Measurements from ENCODE around the gene IDE. TPM values are rescaled to one million over a fixed set of nuclear protein-coding genes. Genes with fewer than 3 reads are reported as not detected.
A peak's percentile ranks its signal among the peaks of the same experiment; 100 is the strongest.
"Not testable (repeated sequence)": the region's sequence is repeated elsewhere in the genome, so short reads cannot be mapped to it uniquely, and the experiment has no call there.

The IDE gene
- total RNA-seq, 1 donor from 2014 or later: 41.6 TPM

GRCh38 chr10:92572362-92573090 lies 1.4 kb downstream of the IDE start:
- no peak for DNase-seq (ENCODE audit: low spot score)
- TF ChIP-seq CTCF (IDR thresholded peaks at IDR 0.05; ENCODE audit: unreplicated experiment): no peak

GRCh38 chr10:92571649-92572048 lies 2.2 kb downstream of the IDE start:
- no peak overlapping the region for H3K4me3 Mint-ChIP-seq (ENCODE audit: unreplicated experiment)
- TF ChIP-seq CTCF (IDR thresholded peaks at IDR 0.05; ENCODE audit: unreplicated experiment): no peak
- H3K27ac Mint-ChIP-seq (ENCODE audit: unreplicated experiment): no peak overlapping the region
- peaks cover 4% of the 10 kb centered on the region for H3K27me3 Mint-ChIP-seq (ENCODE audit: unreplicated experiment)
- peaks cover 4% of the 10 kb centered on the region for H3K36me3 Mint-ChIP-seq (ENCODE audit: low read depth, unreplicated experiment)
- DNase-seq (ENCODE audit: low spot score): no peak
- H3K9me3 Mint-ChIP-seq (ENCODE audit: unreplicated experiment): no peaks in the 10 kb centered on the region
- H3K4me1 Mint-ChIP-seq (ENCODE audit: unreplicated experiment): peaks cover 18% of the 10 kb centered on the region

More at GRCh38 chr10:92572362-92573090, 1.4 kb downstream of the IDE start:
- no peaks in the 10 kb centered on the region for H3K36me3 Mint-ChIP-seq (ENCODE audit: low read depth, unreplicated experiment)
- H3K27me3 Mint-ChIP-seq (ENCODE audit: unreplicated experiment): peaks cover 4% of the 10 kb centered on the region
- peak overlapping the region; percentile 16 for H3K27ac Mint-ChIP-seq (ENCODE audit: unreplicated experiment)
- peaks cover 18% of the 10 kb centered on the region for H3K4me1 Mint-ChIP-seq (ENCODE audit: unreplicated experiment)
- H3K9me3 Mint-ChIP-seq (ENCODE audit: unreplicated experiment): no peaks in the 10 kb centered on the region
- H3K4me3 Mint-ChIP-seq (ENCODE audit: unreplicated experiment): peak overlapping the region; percentile 85

- not testable (repeated sequence) for DNase-seq (ENCODE audit: low spot score); H3K4me3 Mint-ChIP-seq (ENCODE audit: unreplicated experiment); H3K9me3 Mint-ChIP-seq (ENCODE audit: unreplicated experiment); H3K27ac Mint-ChIP-seq (ENCODE audit: unreplicated experiment); H3K27me3 Mint-ChIP-seq (ENCODE audit: unreplicated experiment); H3K36me3 Mint-ChIP-seq (ENCODE audit: low read depth, unreplicated experiment)
- peaks cover 12% of the 10 kb centered on the region for H3K4me1 Mint-ChIP-seq (ENCODE audit: unreplicated experiment)
These were observed 4.2 kb downstream of the IDE start for GRCh38 chr10:92569663-92570062.

GRCh38 chr10:92569071-92569470 lies 4.8 kb downstream of the IDE start:
- Mint-ChIP-seq H3K4me1 (ENCODE audit: unreplicated experiment) (peaks cover 13% of the 10 kb centered on the region), H3K36me3 (ENCODE audit: low read depth, unreplicated experiment) (peaks cover 11% of the 10 kb centered on the region), H3K27ac (ENCODE audit: unreplicated experiment) (no peak overlapping the region), H3K9me3 (ENCODE audit: unreplicated experiment) (no peaks in the 10 kb centered on the region), H3K4me3 (ENCODE audit: unreplicated experiment) (no peak overlapping the region), H3K27me3 (ENCODE audit: unreplicated experiment) (peaks cover 4% of the 10 kb centered on the region)
- DNase-seq (ENCODE audit: low spot score): no peak
- no peak for TF ChIP-seq CTCF (IDR thresholded peaks at IDR 0.05; ENCODE audit: unreplicated experiment)

GRCh38 chr10:92567952-92568600 lies 5.8 kb downstream of the IDE start:
- peaks cover 15% of the 10 kb centered on the region for H3K4me1 Mint-ChIP-seq (ENCODE audit: unreplicated experiment)
- H3K27me3 Mint-ChIP-seq (ENCODE audit: unreplicated experiment): peaks cover 4% of the 10 kb centered on the region
- H3K9me3 Mint-ChIP-seq (ENCODE audit: unreplicated experiment): no peaks in the 10 kb centered on the region
- H3K36me3 Mint-ChIP-seq (ENCODE audit: low read depth, unreplicated experiment): peaks cover 14% of the 10 kb centered on the region
- DNase-seq (ENCODE audit: low spot score): no peak
- TF ChIP-seq CTCF (IDR thresholded peaks at IDR 0.05; ENCODE audit: unreplicated experiment): no peak
- H3K4me3 Mint-ChIP-seq (ENCODE audit: unreplicated experiment): no peak overlapping the region
- no peak overlapping the region for H3K27ac Mint-ChIP-seq (ENCODE audit: unreplicated experiment)
